Esophagus muscularis mucosa (tissue), 4 donors: Measurements from ENCODE around the gene NKAIN2. TPM values are rescaled to one million over a fixed set of nuclear protein-coding genes. Genes with fewer than 3 reads are reported as not detected.

Source experiments
- DNase-seq: peaks from one replicate; pipeline ENCODE4 v3.0.0-alpha.2; 2017; ENCODE audit errors: extremely low spot score
- H3K27ac ChIP-seq, 4 donors: fragments of 200-600 bp; sonication (generic); replicated peaks in 1 of 4; 1 replicate in 3 of 4; 2 replicates in 1 of 4; pipeline ENCODE4 v1.5.1; 2016 to 2019; ENCODE audit warnings: mild to moderate bottlenecking in 1 of 4
- H3K27me3 ChIP-seq, 4 donors: fragments of 200-600 bp; sonication (generic); one replicate each; pipeline versions ENCODE4 v1.5.1 to v1.6.0; 2016 to 2019
- H3K36me3 ChIP-seq, 4 donors: fragments of 200-600 bp; sonication (generic); one replicate each; pipeline ENCODE4 v1.5.1; 2016 to 2019
- H3K4me1 ChIP-seq, 4 donors: fragments of 200-600 bp; sonication (generic); one replicate each; pipeline ENCODE4 v1.5.1; 2016 to 2019
- H3K4me3 ChIP-seq, 4 donors: fragments of 200-600 bp; sonication (generic); 1 replicate in 2 of 4; 2 replicates in 2 of 4; pipeline ENCODE4 v1.5.1; 2016 to 2019; ENCODE audit warnings: mild to moderate bottlenecking in 4 of 4, moderate library complexity in 1 of 4
- H3K9me3 ChIP-seq, 4 donors: fragments of 200-600 bp; sonication (generic); 1 replicate in 3 of 4; 2 replicates in 1 of 4; pipeline ENCODE4 v1.5.1; 2016 to 2019
- CTCF ChIP-seq, 3 experiments: fragments of 200-600 bp in 2 of 3; fragments of 450-650 bp in 1 of 3; sonication (generic) in 2 of 3; IDR thresholded peaks; one replicate each; pipeline ENCODE4 v1.5.1; 2017 to 2019; ENCODE audit warnings: antibody characterized with exemption in 3 of 3, mild to moderate bottlenecking in 2 of 3, moderate library complexity in 1 of 3
- EP300 ChIP-seq: sonication (generic); formaldehyde crosslinking; IDR thresholded peaks from one replicate; pipeline ENCODE4 v1.6.1; 2017; ENCODE audit warnings: antibody characterized with exemption
- POLR2A ChIP-seq: fragments of 450-650 bp; IDR thresholded peaks from one replicate; pipeline ENCODE4 v1.6.1; 2017; ENCODE audit warnings: antibody characterized with exemption, moderate library complexity, mild to moderate bottlenecking, low read depth
- POLR2AphosphoS5 ChIP-seq, 2 donors: sonication (generic); formaldehyde crosslinking; IDR thresholded peaks; one replicate each; pipeline ENCODE4 v1.6.1; 2017; ENCODE audit warnings: antibody characterized with exemption in 2 of 2
- WGBS: methylation state at CpG from one replicate; pipeline ENCODE4 v1.1.5; 2018; 5-methylcytosine and 5-hydroxymethylcytosine counted together
- intact Hi-C: fragments of 100-400 bp; cut with DNase I; formaldehyde crosslinking; loops from one replicate; pipeline ENCODE4 v1.15.1; 2023
- total RNA-seq, 4 donors: library from RNA; depleted of rRNA; stranded (reverse); fragments of >200 nt; gene quantifications; one replicate each; pipeline versions ENCODE4 v1.1.0 to v1.2.1, GENCODE V29; 2016

The NKAIN2 gene
- total RNA-seq, 4 donors from 2014 or later: 0.11 to 0.66 (median 0.13) TPM; not detected in 1

GRCh38 chr6:124796464-124796970 lies 992.9 kb downstream of the NKAIN2 start:
- Histone ChIP-seq H3K36me3 (no peaks in the 10 kb centered on the region), H3K27me3 (no peaks in the 10 kb centered on the region), H3K27ac (no peak overlapping the region), H3K4me3 (no peak overlapping the region), H3K4me1 (peaks cover 0 to 5% (median 0%) of the 10 kb centered on the region in 4 donors), H3K9me3 (no peaks in the 10 kb centered on the region)
- WGBS: 94% methylated on average over 4 of the region's 4 CpGs
- DNase-seq: no peak
- TF ChIP-seq EP300 (no peak), CTCF (IDR thresholded peaks at IDR 0.05) (no peak), POLR2A (no peak), POLR2AphosphoS5 (IDR thresholded peaks at IDR 0.05) (no peak)
- intact Hi-C loops: no loop called here

GRCh38 chr6:124797224-124797623 lies 993.6 kb downstream of the NKAIN2 start:
- Histone ChIP-seq H3K9me3 (no peaks in the 10 kb centered on the region), H3K4me1 (peaks cover 0 to 5% (median 0%) of the 10 kb centered on the region in 4 donors), H3K27ac (no peak overlapping the region), H3K36me3 (no peaks in the 10 kb centered on the region), H3K4me3 (no peak overlapping the region), H3K27me3 (no peaks in the 10 kb centered on the region)
- intact Hi-C loops: no loop called here
- TF ChIP-seq POLR2A (no peak), POLR2AphosphoS5 (IDR thresholded peaks at IDR 0.05) (no peak), CTCF (IDR thresholded peaks at IDR 0.05) (no peak), EP300 (no peak)
- DNase-seq: no peak

GRCh38 chr6:124798942-124799496 lies 995.4 kb downstream of the NKAIN2 start:
- WGBS: 93% methylated on average over 3 of the region's 3 CpGs
- TF ChIP-seq CTCF (IDR thresholded peaks at IDR 0.05) (no peak), POLR2AphosphoS5 (IDR thresholded peaks at IDR 0.05) (no peak), POLR2A (no peak), EP300 (no peak)
- Histone ChIP-seq H3K9me3 (no peaks in the 10 kb centered on the region), H3K27ac (no peak overlapping the region), H3K27me3 (no peaks in the 10 kb centered on the region), H3K4me3 (no peak overlapping the region), H3K36me3 (no peaks in the 10 kb centered on the region), H3K4me1 (peaks cover 0 to 5% (median 0%) of the 10 kb centered on the region in 4 donors)
- intact Hi-C loops: no loop called here
- DNase-seq: no peak

- intact Hi-C loops: no loop called here
- H3K36me3 ChIP-seq: no peaks in the 10 kb centered on the region
- H3K27me3 ChIP-seq: no peaks in the 10 kb centered on the region
- no peak overlapping the region for H3K4me3 ChIP-seq
- peaks cover 0 to 5% (median 0%) of the 10 kb centered on the region in 4 donors for H3K4me1 ChIP-seq
- H3K9me3 ChIP-seq: no peaks in the 10 kb centered on the region
- no peak overlapping the region for H3K27ac ChIP-seq
- no peak for DNase-seq
- TF ChIP-seq EP300 (no peak), POLR2AphosphoS5 (IDR thresholded peaks at IDR 0.05) (no peak), CTCF (IDR thresholded peaks at IDR 0.05) (no peak), POLR2A (no peak)
Observed at GRCh38 chr6:124799638-124800037, 996.0 kb downstream of the NKAIN2 start.

GRCh38 chr6:124800222-124800621 lies 996.6 kb downstream of the NKAIN2 start:
- intact Hi-C loops: no loop called here
- H3K27ac ChIP-seq: no peak overlapping the region
- no peaks in the 10 kb centered on the region for H3K36me3 ChIP-seq
- peaks cover 0 to 5% (median 0%) of the 10 kb centered on the region in 4 donors for H3K4me1 ChIP-seq
- no peak for TF ChIP-seq EP300
- no peak for TF ChIP-seq CTCF (IDR thresholded peaks at IDR 0.05)
- no peak for TF ChIP-seq POLR2A
- TF ChIP-seq POLR2AphosphoS5 (IDR thresholded peaks at IDR 0.05): no peak
- DNase-seq: no peak
- H3K4me3 ChIP-seq: no peak overlapping the region
- H3K9me3 ChIP-seq: no peaks in the 10 kb centered on the region
- H3K27me3 ChIP-seq: no peaks in the 10 kb centered on the region
- 88% methylated on average over 6 of the region's 6 CpGs for WGBS
